RWPE2 (cell line): Measurements from ENCODE around the gene NUDT16.
"Not testable (repeated sequence)": the region's sequence is repeated elsewhere in the genome, so short reads cannot be mapped to it uniquely, and the experiment has no call there.

ENCODE experiments used
- ATAC-seq: fragments of 200-7000 bp; cut with Tn5 transposase; 3 replicates; pipeline ENCODE4 v1.9.1; 2021; ENCODE audit warnings: low read depth
- DNase-seq: peaks from one replicate; pipeline ENCODE4 v3.0.0-alpha.2; 2020; ENCODE audit warnings: low spot score
- H3K27ac ChIP-seq: fragments of 450-650 bp; 2 replicates; pipeline ENCODE4 v1.5.1; 2017; ENCODE audit warnings: mild to moderate bottlenecking; ENCODE audit not compliant: poor library complexity, severe bottlenecking
- H3K27me3 ChIP-seq: fragments of 250-450 bp; sonication (Bioruptor Pico); 2 replicates; pipeline ENCODE4 v1.5.1; 2021; ENCODE audit warnings: mild to moderate bottlenecking, moderate library complexity; ENCODE audit not compliant: insufficient read depth, poor library complexity, severe bottlenecking
- H3K36me3 ChIP-seq: fragments of 250-450 bp; sonication (Bioruptor Pico); 2 replicates; pipeline ENCODE4 v1.5.1; 2020; ENCODE audit warnings: low read depth, mild to moderate bottlenecking, moderate library complexity
- H3K4me1 ChIP-seq: fragments of 250-450 bp; sonication (Bioruptor Pico); 2 replicates; pipeline ENCODE4 v1.5.1; 2021; ENCODE audit warnings: mild to moderate bottlenecking, moderate library complexity; ENCODE audit not compliant: insufficient read depth, poor library complexity, severe bottlenecking
- H3K4me3 ChIP-seq: fragments of 250-450 bp; sonication (Bioruptor Pico); 2 replicates; pipeline ENCODE4 v1.5.1; 2021; ENCODE audit warnings: mild to moderate bottlenecking, moderate library complexity; ENCODE audit not compliant: severe bottlenecking
- H3K9me3 ChIP-seq: fragments of 250-450 bp; sonication (Bioruptor Pico); 2 replicates; pipeline ENCODE4 v1.5.1; 2021; ENCODE audit warnings: mild to moderate bottlenecking, moderate library complexity; ENCODE audit not compliant: severe bottlenecking
- CTCF ChIP-seq: fragments of 450-650 bp; IDR thresholded peaks from one replicate; pipeline ENCODE4 v1.5.1; 2017; ENCODE audit warnings: mild to moderate bottlenecking, moderate library complexity; ENCODE audit not compliant: poor library complexity, severe bottlenecking

NUDT16 gene

DNA sequence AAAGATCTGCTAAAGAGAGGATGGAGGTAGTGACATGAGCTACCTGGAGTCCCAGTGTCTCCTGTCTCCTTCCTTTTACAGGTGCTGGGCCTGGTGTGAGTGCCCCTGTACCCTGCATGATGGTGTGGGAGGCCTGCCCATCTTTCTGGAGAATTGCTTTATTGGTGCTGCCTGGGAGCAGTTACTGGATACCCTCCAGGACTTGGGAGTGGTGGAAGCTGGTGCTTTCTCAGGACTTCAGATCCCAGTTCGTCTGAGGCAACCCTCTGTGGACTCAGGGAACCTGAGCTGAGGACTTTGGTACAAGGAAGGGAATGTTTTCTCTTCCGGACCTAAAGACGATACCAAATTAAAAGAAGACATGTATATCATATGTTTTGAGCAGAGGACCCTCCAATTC is 18.3 kb upstream of the NUDT16 start:
- Histone ChIP-seq H3K4me1 (no peaks in the 10 kb centered on the region), H3K36me3 (no peaks in the 10 kb centered on the region), H3K27ac (no peak overlapping the region), H3K4me3 (no peak overlapping the region), H3K9me3 (no peaks in the 10 kb centered on the region), H3K27me3 (no peaks in the 10 kb centered on the region)
- no peak for DNase-seq
- TF ChIP-seq CTCF: no peak
- ATAC-seq: no peak

DNA sequence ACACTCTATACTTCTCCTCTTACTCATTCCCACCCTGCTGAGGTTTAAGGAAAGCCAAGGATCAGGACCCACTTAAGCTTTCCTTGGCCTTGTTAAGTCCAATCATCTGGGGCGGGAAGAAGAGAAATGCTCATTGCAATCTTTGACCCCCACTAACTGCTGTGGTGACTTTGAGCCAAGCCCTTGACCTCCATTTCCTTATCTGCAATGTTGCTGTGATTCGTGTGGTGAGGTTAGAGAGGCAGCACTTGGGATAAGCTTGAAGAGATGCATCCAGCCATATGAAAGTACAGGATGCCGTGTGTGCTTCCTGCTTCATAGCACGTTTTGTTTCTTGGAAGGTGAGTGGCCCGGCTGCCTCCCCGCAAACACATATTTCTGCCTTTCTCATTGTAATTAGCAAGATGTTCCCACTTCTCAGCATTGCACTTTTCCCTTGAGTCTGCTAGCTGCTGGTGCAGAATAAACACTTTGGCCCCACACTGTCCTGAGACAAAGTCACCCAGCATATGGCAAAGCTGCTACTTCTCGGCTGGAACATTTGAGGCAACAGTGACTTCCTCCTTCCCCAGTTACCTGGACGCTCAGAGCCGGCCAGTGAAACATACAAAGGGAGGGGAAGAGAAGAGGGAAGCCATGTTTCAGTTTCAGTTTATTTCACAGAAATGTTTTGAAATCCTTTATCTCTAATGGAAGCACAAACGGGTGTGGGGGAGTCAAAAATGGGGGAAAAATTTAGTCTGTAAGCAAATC is 10.5 kb upstream of the NUDT16 start:
- Histone ChIP-seq H3K27ac (no peak overlapping the region), H3K27me3 (no peaks in the 10 kb centered on the region), H3K9me3 (no peaks in the 10 kb centered on the region), H3K4me3 (no peak overlapping the region), H3K4me1 (no peaks in the 10 kb centered on the region), H3K36me3 (no peaks in the 10 kb centered on the region)
- no peak for TF ChIP-seq CTCF
- DNase-seq (no peak), ATAC-seq (no peak)

GRCh38 chr3:131371688-131372066 is 9.9 kb upstream of the NUDT16 start:
- Histone ChIP-seq H3K4me3 (no peak overlapping the region), H3K4me1 (no peaks in the 10 kb centered on the region), H3K27me3 (no peaks in the 10 kb centered on the region), H3K27ac (no peak overlapping the region), H3K36me3 (no peaks in the 10 kb centered on the region), H3K9me3 (no peaks in the 10 kb centered on the region)
- ATAC-seq (no peak), DNase-seq (no peak)
- no peak for TF ChIP-seq CTCF

DNA sequence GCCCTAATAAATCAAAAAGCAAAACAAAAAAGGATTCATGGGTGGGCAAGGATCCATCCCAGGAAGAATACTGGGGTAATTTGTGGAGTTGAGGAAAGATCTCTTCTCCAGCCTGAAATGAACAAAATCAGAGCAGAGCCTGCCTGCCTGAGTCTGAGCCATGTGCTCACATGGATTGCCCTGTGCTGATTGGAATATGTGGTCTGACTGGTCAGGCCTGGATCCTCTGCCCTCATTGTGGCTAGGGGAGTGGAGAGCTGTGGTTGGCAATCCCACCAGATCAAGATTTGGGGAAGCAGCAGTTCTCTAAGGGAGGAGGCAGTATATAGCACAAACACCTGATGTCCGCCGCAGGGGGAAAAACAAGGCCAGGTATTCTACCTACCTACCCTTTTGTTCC is 6.8 kb upstream of the NUDT16 start:
- no peak overlapping the region for H3K4me3 ChIP-seq
- no peak for DNase-seq
- no peak for ATAC-seq
- TF ChIP-seq CTCF: no peak
- no peak overlapping the region for H3K27ac ChIP-seq
- H3K27me3 ChIP-seq: no peaks in the 10 kb centered on the region
- H3K9me3 ChIP-seq: no peaks in the 10 kb centered on the region
- H3K4me1 ChIP-seq: no peaks in the 10 kb centered on the region
- no peaks in the 10 kb centered on the region for H3K36me3 ChIP-seq

- DNase-seq, H3K4me1 ChIP-seq, H3K27me3 ChIP-seq, H3K9me3 ChIP-seq, H3K27ac ChIP-seq, H3K36me3 ChIP-seq: not testable (repeated sequence)
- peak overlapping the region; percentile 64 for H3K4me3 ChIP-seq
- ATAC-seq: peak; percentile 18
These were observed 641 bp upstream of the NUDT16 start for GRCh38 chr3:131380821-131381444.
